HPDE6-E6E7 (cell line): Measurements from ENCODE around the gene L3MBTL1.

Experiments used
- DNase-seq: peaks from one replicate; pipeline ENCODE4 v3.0.0; 2011; ENCODE audit warnings: missing footprints; ENCODE audit errors: extremely low spot score

Gene L3MBTL1

DNA sequence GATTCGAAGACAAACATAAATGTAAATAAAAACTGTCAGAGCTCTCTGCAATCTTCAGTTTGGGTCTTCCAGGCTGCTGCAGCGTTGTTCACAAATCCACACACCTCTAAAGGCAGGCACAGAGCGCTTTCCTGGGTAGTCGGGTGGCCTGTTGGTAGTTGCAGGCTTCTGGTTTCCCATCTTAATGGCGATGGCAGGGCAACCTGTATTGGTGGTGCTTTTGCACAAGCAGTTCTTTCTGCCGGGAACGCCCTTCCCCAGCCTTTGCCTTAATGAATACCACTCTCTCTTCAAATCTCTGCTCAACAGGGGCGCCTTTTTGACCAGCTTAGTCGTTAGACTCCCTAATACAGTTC is 82.5 kb downstream of the L3MBTL1 start:
- DNase-seq: no peak

DNA sequence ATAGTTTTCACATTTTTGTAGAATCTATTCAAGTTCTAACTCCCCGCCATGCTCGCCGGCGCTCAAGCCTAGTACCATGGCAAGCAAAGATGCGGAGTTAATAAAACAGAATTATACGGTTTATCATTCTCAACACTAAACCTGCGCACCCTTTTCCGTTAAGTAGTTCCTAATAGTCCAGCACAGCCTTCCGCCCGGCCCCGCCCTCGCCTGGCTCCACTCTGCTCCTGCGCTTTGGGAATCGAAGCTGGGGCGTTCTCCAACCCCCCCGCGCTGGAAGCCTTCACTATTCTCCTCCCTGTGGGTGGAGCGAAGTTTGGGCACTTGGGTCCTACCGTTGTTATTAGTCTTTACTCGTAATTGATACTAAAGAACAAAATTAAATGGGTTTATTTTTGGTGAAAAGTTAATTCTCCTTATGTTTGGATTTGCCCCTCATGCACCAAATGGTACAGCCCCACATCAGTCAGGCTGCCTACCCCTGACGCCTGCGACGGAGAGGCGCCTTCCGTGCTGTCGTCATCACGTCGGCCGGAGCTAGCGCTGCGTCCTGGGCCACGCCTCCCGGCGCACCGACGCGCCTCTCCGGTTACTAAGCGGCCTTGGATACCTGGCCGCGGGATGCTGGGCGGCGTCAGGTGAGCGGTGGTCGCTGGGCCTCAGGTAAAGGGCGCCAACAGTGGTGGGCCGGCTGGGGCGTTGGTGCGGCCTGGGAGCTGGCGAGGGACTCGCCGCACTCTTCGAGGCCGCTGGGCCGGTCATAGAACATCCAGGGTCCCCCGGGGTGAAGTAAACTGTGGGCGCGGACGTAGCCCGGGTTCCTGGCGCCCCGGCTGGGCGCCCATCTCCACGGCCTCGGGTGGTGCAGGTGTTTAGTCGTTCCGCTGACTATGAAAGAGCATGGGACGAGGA is 83.2 kb downstream of the L3MBTL1 start, which contains the start of gene IFT52:
Gene IFT52 (plus strand): TSS at position 546 of the 912 bp plus-strand sequence. CDS start 3,762 bp downstream, outside the sequence.
- peak; percentile 100 for DNase-seq
